Left lung (tissue), 10 donors: ENCODE results near the gene KCNT1. TPM values are rescaled to one million over a fixed set of nuclear protein-coding genes. Genes with fewer than 3 reads are reported as not detected.
"Not testable (repeated sequence)": the region's sequence is repeated elsewhere in the genome, so short reads cannot be mapped to it uniquely, and the experiment has no call there.

Source experiments
- ATAC-seq: fragments of 200-7000 bp; cut with Tn5 transposase; one replicate; pipeline ENCODE4 v1.9.1; 2020; ENCODE audit warnings: moderate library complexity
- DNase-seq, 4 donors: peaks; one replicate each; pipeline ENCODE4 v3.0.0-alpha.2; 2013 to 2020
- H3K27ac ChIP-seq, 2 donors: fragments of 200-600 bp; sonication (generic) in 1 of 2; one replicate each; pipeline versions ENCODE4 v1.5.0 to v1.8.0; 2020 to 2021
- H3K27me3 ChIP-seq, 2 donors: fragments of 200-600 bp; sonication (generic) in 1 of 2; one replicate each; pipeline versions ENCODE4 v1.5.0 to v1.8.0; 2020 to 2021
- H3K36me3 ChIP-seq, 2 donors: fragments of 200-600 bp; sonication (generic) in 1 of 2; one replicate each; pipeline versions ENCODE4 v1.5.0 to v1.8.0; 2020 to 2021
- H3K4me1 ChIP-seq, 2 donors: fragments of 200-600 bp; one replicate each; pipeline ENCODE4 v1.8.0; 2021
- H3K4me3 ChIP-seq, 2 donors: fragments of 200-600 bp; sonication (generic) in 1 of 2; one replicate each; pipeline versions ENCODE4 v1.5.0 to v1.8.0; 2020 to 2021; ENCODE audit warnings: mild to moderate bottlenecking in 1 of 2
- H3K9me3 ChIP-seq, 2 donors: fragments of 200-600 bp; sonication (generic) in 1 of 2; one replicate each; pipeline versions ENCODE4 v1.5.0 to v1.8.0; 2020 to 2021
- CTCF ChIP-seq, 2 donors: fragments of 200-600 bp; sonication (generic) in 1 of 2; IDR thresholded peaks; one replicate each; pipeline versions ENCODE4 v1.5.0 to v1.8.0; 2021; ENCODE audit warnings: antibody characterized with exemption in 2 of 2
- intact Hi-C, 2 donors: fragments of 100-400 bp; cut with DNase I; formaldehyde crosslinking; loops; one replicate each; pipeline versions ENCODE4 v1.11.2 to v1.14.2; 2022
- polyA plus RNA-seq, 6 donors: library from polyadenylated mRNA; unstranded; fragments of 120-200 nt; gene quantifications; one replicate each; pipeline ENCODE4 v1.2.1, GENCODE V29; 2013; ENCODE audit not compliant: insufficient read length in 6 of 6
- total RNA-seq, 2 donors: library from RNA; stranded (reverse); fragmentation: NEBNext Ultra II Directional; extraction: Animal tissue kit (Norgen Biotek cat#: 25700); gene quantifications; one replicate each; pipeline ENCODE4 v1.2.1, GENCODE V29; 2021
- donor health status: DM: no; HTN: yes; CAD: no.
- donor health status: DM: no; HTN: no; CAD: no.

Gene KCNT1
- total and polyA plus RNA-seq, 8 donors = 0.26 to 0.89 (median 0.41) TPM

- H3K36me3 ChIP-seq = no peaks in the 10 kb centered on the region
- no peaks in the 10 kb centered on the region for H3K4me1 ChIP-seq
- no peak for TF ChIP-seq CTCF (IDR thresholded peaks at IDR 0.05)
- H3K9me3 ChIP-seq = no peaks in the 10 kb centered on the region
- ATAC-seq (no peak), DNase-seq (peak in 1 of 4 donors; percentile 61)
- no peak overlapping the region for H3K4me3 ChIP-seq
- no peak overlapping the region for H3K27ac ChIP-seq
- H3K27me3 ChIP-seq = peaks cover 0 to 63% of the 10 kb centered on the region in 2 donors
- intact Hi-C loops = no loop called here
Measured at GRCh38 chr9:135669616-135670285, 32.2 kb upstream of the KCNT1 start.

- Histone ChIP-seq H3K27me3 (peaks cover 0 to 51% of the 10 kb centered on the region in 2 donors), H3K36me3 (no peaks in the 10 kb centered on the region), H3K4me1 (no peaks in the 10 kb centered on the region), H3K27ac (no peak overlapping the region), H3K9me3 (no peaks in the 10 kb centered on the region), H3K4me3 (no peak overlapping the region)
- DNase-seq (peak in 1 of 4 donors; percentile 78), ATAC-seq (no peak)
- intact Hi-C loops = no loop called here
- no peak for TF ChIP-seq CTCF (IDR thresholded peaks at IDR 0.05)
Measured at GRCh38 chr9:135670721-135671590, 31.0 kb upstream of the KCNT1 start.

GRCh38 chr9:135671591-135672041, 30.4 kb upstream of the KCNT1 start:
- ATAC-seq (no peak), DNase-seq (peak in 1 of 4 donors; percentile 68)
- H3K27me3 ChIP-seq = peaks cover 0 to 47% of the 10 kb centered on the region in 2 donors
- no peak for TF ChIP-seq CTCF (IDR thresholded peaks at IDR 0.05)
- intact Hi-C loops = no loop called here
- H3K4me3 ChIP-seq = no peak overlapping the region
- no peaks in the 10 kb centered on the region for H3K4me1 ChIP-seq
- H3K36me3 ChIP-seq = no peaks in the 10 kb centered on the region
- no peak overlapping the region for H3K27ac ChIP-seq
- H3K9me3 ChIP-seq = no peaks in the 10 kb centered on the region

GRCh38 chr9:135672786-135673185, 29.2 kb upstream of the KCNT1 start:
- H3K27ac ChIP-seq, H3K36me3 ChIP-seq, ATAC-seq, DNase-seq, intact Hi-C loops, H3K4me1 ChIP-seq, H3K9me3 ChIP-seq, H3K4me3 ChIP-seq: not testable (repeated sequence)
- peaks cover 0 to 36% of the 10 kb centered on the region in 2 donors for H3K27me3 ChIP-seq

GRCh38 chr9:135673941-135674340, 28.0 kb upstream of the KCNT1 start:
- Histone ChIP-seq H3K27ac (no peak overlapping the region), H3K4me1 (no peaks in the 10 kb centered on the region)
- no peak for TF ChIP-seq CTCF (IDR thresholded peaks at IDR 0.05)

More at GRCh38 chr9:135673941-135674340, 28.0 kb upstream of the KCNT1 start:
- Histone ChIP-seq H3K36me3 (no peaks in the 10 kb centered on the region), H3K27me3 (peaks cover 0 to 36% of the 10 kb centered on the region in 2 donors), H3K9me3 (no peaks in the 10 kb centered on the region), H3K4me3 (no peak overlapping the region)
- DNase-seq (peak in 1 of 4 donors; percentile 57), ATAC-seq (no peak)
- intact Hi-C loops = no loop called here
